Osteoblast (primary cell): ENCODE measurements around the gene MBOAT2. TPM values are rescaled to one million over a fixed set of nuclear protein-coding genes. Genes with fewer than 3 reads are reported as not detected.

ENCODE experiments used
- DNase-seq: peaks from one replicate; pipeline ENCODE4 v3.0.0; 2011; ENCODE audit warnings: low spot score, mixed read lengths; ENCODE audit not compliant: insufficient read length; ENCODE audit errors: missing footprints
- H2AFZ ChIP-seq: 2 replicates; pipeline ENCODE4 v1.6.0; 2011; ENCODE audit warnings: mild to moderate bottlenecking, low read length
- H3K27ac ChIP-seq: 2 replicates; pipeline ENCODE4 v1.5.1; 2011; ENCODE audit warnings: mild to moderate bottlenecking, low read depth, low read length, moderate library complexity
- H3K27me3 ChIP-seq: 2 replicates; pipeline ENCODE4 v1.6.0; 2012; ENCODE audit warnings: mild to moderate bottlenecking, control low read depth, inconsistent platforms, low read length, moderate library complexity; ENCODE audit not compliant: insufficient read depth
- H3K36me3 ChIP-seq: 2 replicates; pipeline ENCODE4 v1.5.1; 2011; ENCODE audit warnings: mild to moderate bottlenecking, low read length, control low read depth, moderate library complexity; ENCODE audit not compliant: insufficient read depth
- H3K4me1 ChIP-seq: 2 replicates; pipeline ENCODE4 v1.5.1; 2011; ENCODE audit warnings: mild to moderate bottlenecking, low read length, control low read depth, moderate library complexity; ENCODE audit not compliant: insufficient read depth
- H3K4me2 ChIP-seq: 2 replicates; pipeline ENCODE4 v1.6.0; 2011; ENCODE audit warnings: mild to moderate bottlenecking, low read length; ENCODE audit not compliant: insufficient read depth
- H3K4me3 ChIP-seq: fragments of 200-600 bp; sonication (generic); 3 replicates; pipeline ENCODE4 v1.5.1; 2012; ENCODE audit warnings: mild to moderate bottlenecking, low read length, inconsistent platforms; ENCODE audit not compliant: insufficient read depth
- H3K79me2 ChIP-seq: 2 replicates; pipeline ENCODE4 v1.6.0; 2012; ENCODE audit warnings: mild to moderate bottlenecking, low read length, control low read depth, inconsistent platforms; ENCODE audit not compliant: insufficient read depth
- H3K9me3 ChIP-seq: 2 replicates; pipeline ENCODE4 v1.5.1; 2011; ENCODE audit warnings: low read depth, low read length, control low read depth
- H4K20me1 ChIP-seq: 2 replicates; pipeline ENCODE4 v1.6.0; 2012; ENCODE audit warnings: mild to moderate bottlenecking, low read length, control low read depth; ENCODE audit not compliant: insufficient read depth
- total RNA-seq: library from RNA; depleted of rRNA; stranded (reverse); fragments of >200 nt; gene quantifications from 2 replicates; pipeline ENCODE4 v1.2.3, GENCODE V29; 2012
- TF ChIP-seq, protein P1 (sequence below): IDR thresholded peaks from 2 replicates; pipeline ENCODE4 v1.5.1; 2011; ENCODE audit warnings: mild to moderate bottlenecking, low read depth, low read length, moderate library complexity; ENCODE audit errors: extremely low read depth

MBOAT2 gene
- total RNA-seq, 1 donor, result 54.3 TPM

DNA sequence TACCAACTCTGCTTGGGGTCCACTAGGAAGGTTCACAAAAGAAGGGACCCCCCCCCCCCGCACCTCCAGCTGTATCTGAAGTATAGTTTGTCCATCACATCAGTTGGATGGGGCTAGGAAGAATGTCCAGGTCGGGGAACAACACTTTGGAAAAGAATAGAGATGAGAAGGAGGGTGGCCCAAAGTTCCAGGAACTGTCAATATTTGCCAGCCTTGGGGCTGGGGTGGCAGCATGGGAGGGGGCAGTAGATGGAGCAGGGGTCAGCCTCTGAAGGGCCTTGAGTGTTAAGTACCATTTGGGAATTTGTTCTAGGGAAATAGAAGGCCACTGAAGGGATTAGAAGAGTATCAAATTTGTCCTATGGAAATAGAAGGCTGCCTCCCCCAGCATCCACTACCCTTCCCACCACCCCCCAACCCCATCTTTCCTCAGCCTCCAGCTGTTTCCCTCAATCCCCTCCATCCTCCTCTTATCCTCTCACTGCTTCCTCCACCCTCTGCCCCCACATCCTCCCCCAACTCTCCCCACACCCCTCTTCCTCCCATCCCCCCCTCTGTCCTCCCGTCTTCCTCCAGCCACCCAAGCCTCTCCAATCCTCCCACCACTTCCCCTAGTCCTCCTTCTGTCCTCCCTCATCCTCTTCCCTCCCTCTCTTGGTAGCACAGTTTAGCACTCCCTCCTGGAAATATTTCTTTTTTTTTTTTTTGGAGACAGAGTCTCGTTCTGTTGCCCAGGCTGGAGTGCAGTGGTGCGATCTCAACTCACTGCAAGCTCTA is 164.1 kb downstream of the MBOAT2 start:
- no peak for DNase-seq
- Histone ChIP-seq H3K27ac (no peak overlapping the region), H4K20me1 (peaks cover 19% of the 10 kb centered on the region), H3K4me1 (peaks cover 13% of the 10 kb centered on the region), H3K36me3 (no peaks in the 10 kb centered on the region), H2AFZ (no peak overlapping the region), H3K4me2 (no peak overlapping the region), H3K4me3 (no peak overlapping the region), H3K9me3 (no peaks in the 10 kb centered on the region), H3K79me2 (peaks cover 30% of the 10 kb centered on the region), H3K27me3 (no peaks in the 10 kb centered on the region)
- TF ChIP-seq, protein P1, sequence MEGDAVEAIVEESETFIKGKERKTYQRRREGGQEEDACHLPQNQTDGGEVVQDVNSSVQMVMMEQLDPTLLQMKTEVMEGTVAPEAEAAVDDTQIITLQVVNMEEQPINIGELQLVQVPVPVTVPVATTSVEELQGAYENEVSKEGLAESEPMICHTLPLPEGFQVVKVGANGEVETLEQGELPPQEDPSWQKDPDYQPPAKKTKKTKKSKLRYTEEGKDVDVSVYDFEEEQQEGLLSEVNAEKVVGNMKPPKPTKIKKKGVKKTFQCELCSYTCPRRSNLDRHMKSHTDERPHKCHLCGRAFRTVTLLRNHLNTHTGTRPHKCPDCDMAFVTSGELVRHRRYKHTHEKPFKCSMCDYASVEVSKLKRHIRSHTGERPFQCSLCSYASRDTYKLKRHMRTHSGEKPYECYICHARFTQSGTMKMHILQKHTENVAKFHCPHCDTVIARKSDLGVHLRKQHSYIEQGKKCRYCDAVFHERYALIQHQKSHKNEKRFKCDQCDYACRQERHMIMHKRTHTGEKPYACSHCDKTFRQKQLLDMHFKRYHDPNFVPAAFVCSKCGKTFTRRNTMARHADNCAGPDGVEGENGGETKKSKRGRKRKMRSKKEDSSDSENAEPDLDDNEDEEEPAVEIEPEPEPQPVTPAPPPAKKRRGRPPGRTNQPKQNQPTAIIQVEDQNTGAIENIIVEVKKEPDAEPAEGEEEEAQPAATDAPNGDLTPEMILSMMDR, result no peak

DNA sequence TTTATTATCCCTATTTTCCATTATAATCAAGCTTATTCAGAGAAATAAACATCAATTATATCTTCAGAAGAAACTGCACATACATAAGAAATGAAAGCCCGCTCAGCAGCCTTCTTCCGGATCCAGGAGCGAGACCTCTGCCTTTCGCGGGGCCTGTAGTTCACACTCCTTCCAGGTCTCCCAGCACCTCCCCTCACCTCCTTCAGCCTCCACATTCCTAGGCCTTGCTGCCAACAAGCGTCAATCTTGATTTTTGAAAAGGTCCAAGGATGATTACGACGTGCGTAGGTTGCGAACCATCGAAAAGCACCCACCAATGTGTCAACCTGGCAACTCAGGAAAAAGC is 165.7 kb downstream of the MBOAT2 start:
- no peak for DNase-seq
- Histone ChIP-seq H3K36me3 (no peaks in the 10 kb centered on the region), H3K27me3 (no peaks in the 10 kb centered on the region), H3K4me1 (peaks cover 13% of the 10 kb centered on the region), H3K4me3 (peak overlapping the region; percentile 96), H3K9me3 (no peaks in the 10 kb centered on the region), H3K4me2 (peak overlapping the region; percentile 72), H2AFZ (no peak overlapping the region), H4K20me1 (peaks cover 33% of the 10 kb centered on the region), H3K79me2 (peaks cover 46% of the 10 kb centered on the region), H3K27ac (no peak overlapping the region)
- TF ChIP-seq, protein P1, result no peak

DNA sequence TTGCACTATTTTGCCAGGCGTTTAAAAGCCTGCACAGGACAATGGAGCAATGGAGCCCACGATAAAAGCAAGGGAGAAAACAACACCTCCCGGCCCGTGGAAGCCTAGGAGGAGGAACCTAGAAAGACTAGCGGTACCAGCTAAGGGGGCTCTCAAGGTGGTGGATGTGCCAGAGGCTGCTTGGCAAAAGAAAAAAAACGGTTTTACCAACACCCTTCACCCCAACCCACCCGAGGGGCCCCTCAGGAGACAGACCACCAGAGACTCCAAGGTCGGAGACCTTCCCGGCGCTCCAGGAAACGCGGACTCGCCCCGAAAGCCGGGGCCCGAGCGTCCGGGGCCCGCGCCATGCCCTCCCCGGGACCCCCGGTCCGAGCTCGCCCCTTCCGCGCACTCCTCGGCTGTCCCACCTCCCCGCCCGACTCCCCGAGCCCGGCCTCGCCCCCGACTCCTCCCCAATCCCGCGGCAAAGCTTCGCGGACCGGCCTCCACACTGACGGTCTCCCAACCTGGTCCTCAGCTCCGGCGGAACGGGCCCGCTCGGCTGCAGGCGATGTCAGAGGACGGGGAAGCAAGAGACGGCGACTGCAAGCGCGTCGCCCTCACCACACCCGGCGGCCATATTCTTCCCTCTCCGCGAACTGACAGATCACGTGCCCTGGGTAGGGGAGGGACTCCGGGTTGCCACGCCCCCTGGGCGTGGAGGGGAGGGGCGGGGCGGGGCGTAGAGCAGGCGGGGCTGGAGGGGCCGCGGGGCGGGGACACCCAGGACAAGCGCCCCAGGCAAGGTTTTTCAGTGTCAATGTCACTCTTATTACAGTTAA is 166.3 kb downstream of the MBOAT2 start, which contains the start of gene KIDINS220:
Gene KIDINS220, minus strand, starts transcription at position 643 of the 824 bp plus-strand sequence. CDS start 10,520 bp downstream, outside the sequence.
- TF ChIP-seq, protein P1, result no peak
- Histone ChIP-seq H2AFZ (peak within 1 kb of the TSS; percentile 98), H3K79me2 (peaks cover 52% of the 10 kb centered on the region), H3K4me2 (peak within 1 kb of the TSS; percentile 99), H3K27me3 (no peaks in the 10 kb centered on the region), H3K9me3 (no peaks in the 10 kb centered on the region), H4K20me1 (peaks cover 36% of the 10 kb centered on the region), H3K27ac (peak within 1 kb of the TSS; percentile 42), H3K4me3 (peak within 1 kb of the TSS; percentile 96), H3K36me3 (no peaks in the 10 kb centered on the region), H3K4me1 (peaks cover 13% of the 10 kb centered on the region)
- DNase-seq, result peak; percentile 98

DNA sequence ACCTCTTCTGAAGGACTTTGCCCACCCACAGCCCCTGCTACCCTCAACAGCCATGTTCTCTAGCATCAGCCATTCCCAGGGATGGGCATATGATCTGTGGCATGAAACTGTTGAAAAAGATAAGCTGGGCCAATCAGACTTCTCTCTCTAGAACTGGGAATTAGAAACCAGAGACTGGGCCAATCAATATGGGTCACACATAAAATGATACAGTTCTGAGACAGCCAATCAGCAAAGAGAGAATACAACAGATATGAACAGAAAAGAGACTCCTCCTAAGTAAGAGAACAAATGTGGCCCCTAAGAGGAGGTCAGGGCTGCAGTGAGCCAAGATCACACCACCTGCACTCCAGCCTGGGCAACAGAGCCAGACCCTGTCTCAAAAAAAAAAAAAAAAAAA is 168.2 kb downstream of the MBOAT2 start:
- Histone ChIP-seq H4K20me1 (peaks cover 50% of the 10 kb centered on the region), H2AFZ (no peak overlapping the region), H3K4me3 (no peak overlapping the region), H3K4me1 (peaks cover 13% of the 10 kb centered on the region), H3K36me3 (no peaks in the 10 kb centered on the region), H3K4me2 (peak overlapping the region; percentile 99), H3K79me2 (peaks cover 71% of the 10 kb centered on the region), H3K27ac (no peak overlapping the region), H3K27me3 (no peaks in the 10 kb centered on the region), H3K9me3 (no peaks in the 10 kb centered on the region)
- no peak for DNase-seq
- TF ChIP-seq, protein P1, result no peak
